ENCODE measurements around the gene IQCM.

GRCh38 chr4:149699642-149700041 lies 116.0 kb downstream of the IQCM start:
- TF ChIP-seq CTCF (IDR thresholded peaks at IDR 0.05) (no peak), POLR2A (IDR thresholded peaks at IDR 0.05) (no peak)

Data from lower leg skin (tissue), 3 donors.